HCT116 (cell line): Measurements from ENCODE around the gene HUNK. TPM values are rescaled to one million over a fixed set of nuclear protein-coding genes. Genes with fewer than 3 reads are reported as not detected.

ENCODE experiments used
- ATAC-seq: fragments of 200-7000 bp; cut with Tn5 transposase; 2 replicates; pipeline ENCODE4 v1.9.1; 2020; ENCODE audit warnings: mild to moderate bottlenecking, moderate library complexity
- BruUV-seq: library from RNA; stranded (reverse); fragments of 400-500 nt; replicated peaks from 2 replicates; lab custom pipeline; 2021; lab: Mats Ljungman, UMichigan
- CTCF ChIA-PET: fragments of 300-600 bp; sonication (Branson Sonifier 250); formaldehyde crosslinking; loops from one replicate; lab custom pipeline; 2021; ENCODE audit warnings: antibody characterized with exemption; lab: Charles Lee
- POLR2A ChIA-PET: fragments of 300-600, 350-600 bp; sonication (Branson Sonifier 250); formaldehyde crosslinking; loops from one replicate; lab custom pipeline; 2021; ENCODE audit warnings: antibody characterized with exemption; lab: Charles Lee
- RAD21 ChIA-PET, 2 experiments: fragments of 300-600 bp; sonication (Branson Sonifier 250); formaldehyde crosslinking; loops; one replicate each; lab custom pipeline; 2023; ENCODE audit warnings: low total read pairs in 2 of 2; ENCODE audit not compliant: uncharacterized antibody in 2 of 2, unreplicated experiment in 2 of 2, low non-redundant PET in 1 of 2; lab: Charles Lee
- DNase-seq: peaks from one replicate; pipeline ENCODE4 v3.0.0-alpha.2; 2010; ENCODE audit warnings: low read depth, low spot score
- H2AFZ ChIP-seq: fragments of 200-600 bp; shearing (Covaris generic), sonication (generic); 2 replicates; pipeline ENCODE4 v1.6.1; 2017; ENCODE audit warnings: low read depth, mixed run types, mixed read lengths, antibody characterized with exemption, low read length; ENCODE audit not compliant: poor library complexity, severe bottlenecking
- H3K27ac ChIP-seq: 2 replicates; pipeline ENCODE4 v1.5.1; 2012; ENCODE audit warnings: low read depth, low read length
- H3K27me3 ChIP-seq: fragments of 200-600 bp; sonication (generic); 2 replicates; pipeline ENCODE4 v1.6.1; 2016; ENCODE audit warnings: mixed run types, low read length, mixed read lengths; ENCODE audit not compliant: insufficient read depth
- H3K36me3 ChIP-seq, 2 experiments: fragments of 200-500 bp in 1 of 2; fragments of 200-600 bp in 1 of 2; sonication (Bioruptor generic) in 1 of 2; sonication (generic) in 1 of 2; 2 replicates each; pipeline versions ENCODE4 v1.5.1 to v1.6.1; 2014 to 2016; ENCODE audit warnings: low read length in 2 of 2, inconsistent platforms in 1 of 2, mixed read lengths in 1 of 2, mixed run types in 1 of 2; ENCODE audit not compliant: insufficient read depth in 2 of 2, control insufficient read depth in 1 of 2
- H3K4me1 ChIP-seq, 2 experiments: fragments of 200-600 bp in 1 of 2; sonication (generic) in 1 of 2; 2 replicates each; pipeline versions ENCODE4 v1.5.1 to v1.6.1; 2012 to 2017; ENCODE audit warnings: low read length in 2 of 2, inconsistent platforms in 1 of 2, mild to moderate bottlenecking in 1 of 2, mixed read lengths in 1 of 2, mixed run types in 1 of 2, moderate library complexity in 1 of 2; ENCODE audit not compliant: insufficient read depth in 2 of 2, control insufficient read depth in 1 of 2
- H3K4me2 ChIP-seq: fragments of 200-600 bp; sonication (generic); 2 replicates; pipeline ENCODE4 v1.6.1; 2017; ENCODE audit warnings: mixed run types, low read length, mixed read lengths
- H3K4me3 ChIP-seq, 2 experiments: fragments of 200-600 bp in 1 of 2; sonication (generic) in 1 of 2; replicated peaks in 1 of 2; 2 replicates each; pipeline ENCODE4 v1.5.1; 2011 to 2016; ENCODE audit warnings: low read length in 2 of 2, control low read depth in 1 of 2, low read depth in 1 of 2, mild to moderate bottlenecking in 1 of 2, mixed read lengths in 1 of 2, mixed run types in 1 of 2
- H3K79me2 ChIP-seq: fragments of 200-600 bp; sonication (generic); 2 replicates; pipeline ENCODE4 v1.6.1; 2017; ENCODE audit warnings: mild to moderate bottlenecking, mixed run types, low read length, moderate library complexity, mixed read lengths; ENCODE audit not compliant: insufficient read depth
- H3K9ac ChIP-seq: fragments of 200-600 bp; sonication (generic); 2 replicates; pipeline ENCODE4 v1.6.1; 2016; ENCODE audit warnings: low read length, mixed read lengths
- H3K9me2 ChIP-seq: fragments of 200-600 bp; sonication (generic), shearing (Covaris generic); 2 replicates; pipeline ENCODE4 v1.6.1; 2017; ENCODE audit warnings: mixed run types, mild to moderate bottlenecking, moderate library complexity; ENCODE audit not compliant: insufficient read depth
- H3K9me3 ChIP-seq, 2 experiments: fragments of 200-500 bp in 1 of 2; fragments of 200-600 bp in 1 of 2; sonication (Bioruptor generic) in 1 of 2; sonication (generic) in 1 of 2; 2 replicates each; pipeline ENCODE4 v1.6.1; 2014 to 2017; ENCODE audit warnings: low read length in 2 of 2, mixed read lengths in 2 of 2, inconsistent platforms in 1 of 2, low read depth in 1 of 2, mild to moderate bottlenecking in 1 of 2, mixed run types in 1 of 2, moderate library complexity in 1 of 2; ENCODE audit not compliant: control insufficient read depth in 1 of 2, insufficient read depth in 1 of 2
- H4K20me1 ChIP-seq: fragments of 200-600 bp; sonication (generic), shearing (Covaris generic); 2 replicates; pipeline ENCODE4 v1.6.1; 2017; ENCODE audit warnings: mixed run types, mild to moderate bottlenecking, moderate library complexity; ENCODE audit not compliant: insufficient read depth
- CBX3 ChIP-seq: IDR thresholded peaks from 2 replicates; pipeline ENCODE4 v1.6.1; 2012; ENCODE audit warnings: low read depth
- CEBPB ChIP-seq: IDR thresholded peaks from 2 replicates; pipeline ENCODE4 v1.6.1; 2012; ENCODE audit warnings: low read depth
- EGR1 ChIP-seq: IDR thresholded peaks from 2 replicates; pipeline ENCODE4 v1.6.1; 2012; ENCODE audit warnings: low read depth
- ELF1 ChIP-seq: IDR thresholded peaks from 2 replicates; pipeline ENCODE4 v1.6.1; 2012; ENCODE audit warnings: low read depth, borderline replicate concordance
- EZH2 ChIP-seq: fragments of 200-600 bp; sonication (generic); IDR thresholded peaks from 2 replicates; pipeline ENCODE4 v1.6.1; 2017; ENCODE audit warnings: antibody characterized with exemption, mixed run types
- EZH2phosphoT487 ChIP-seq: fragments of 200-600 bp; IDR thresholded peaks from 2 replicates; pipeline ENCODE4 v1.6.1; 2018; ENCODE audit warnings: antibody characterized with exemption, borderline replicate concordance
- JUND ChIP-seq: IDR thresholded peaks from 2 replicates; pipeline ENCODE4 v1.6.1; 2012
- POLR2AphosphoS5 ChIP-seq: IDR thresholded peaks from 2 replicates; pipeline ENCODE4 v1.6.1; 2011; ENCODE audit warnings: mild to moderate bottlenecking, low read depth, low read length, moderate library complexity
- RAD21 ChIP-seq: IDR thresholded peaks from 2 replicates; pipeline ENCODE4 v1.6.1; 2012; ENCODE audit warnings: low read depth, mild to moderate bottlenecking
- REST ChIP-seq: IDR thresholded peaks from 2 replicates; pipeline ENCODE4 v1.6.1; 2012; ENCODE audit warnings: low read depth
- SP1 ChIP-seq: IDR thresholded peaks from 2 replicates; pipeline ENCODE4 v1.6.1; 2012; ENCODE audit warnings: low read depth
- TCF7L2 ChIP-seq: IDR thresholded peaks from 2 replicates; pipeline ENCODE4 v1.7.0; 2011; ENCODE audit warnings: borderline replicate concordance, inconsistent platforms; ENCODE audit not compliant: insufficient read depth, insufficient read length; ENCODE audit errors: extremely low read depth
- ZFX ChIP-seq: fragments of 450-650 bp; IDR thresholded peaks from 2 replicates; pipeline ENCODE4 v1.6.1; 2017
- intact Hi-C: fragments of 100-400 bp; cut with micrococcal nuclease; formaldehyde crosslinking; loops from 2 replicates; pipeline ENCODE4 v1.10.0; 2022
- total RNA-seq: library from RNA; stranded (reverse); gene quantifications from one replicate; pipeline ENCODE4 v1.2.1, GENCODE V29; 2021; ENCODE audit not compliant: unreplicated experiment
- TF ChIP-seq, protein P1 (sequence below): IDR thresholded peaks from 2 replicates; pipeline ENCODE4 v1.6.1; 2011; ENCODE audit warnings: mild to moderate bottlenecking, low read length, moderate library complexity; ENCODE audit not compliant: insufficient replicate concordance; ENCODE audit errors: extremely low read depth
- TF ChIP-seq, protein P2 (sequence below): IDR thresholded peaks from 2 replicates; pipeline ENCODE4 v1.6.1; 2012
- TF ChIP-seq, protein P3 (sequence below), 3 experiments: fragments of 200-600 bp in 1 of 3; sonication (generic) in 1 of 3; IDR thresholded peaks in 2 of 3; conservative IDR thresholded peaks in 1 of 3; 2 replicates each; pipeline ENCODE4 v1.5.1; 2012 to 2017; ENCODE audit warnings: low read depth in 2 of 3, low read length in 2 of 3, antibody characterized with exemption in 1 of 3, borderline replicate concordance in 1 of 3, control low read depth in 1 of 3, mild to moderate bottlenecking in 1 of 3, mixed read lengths in 1 of 3, mixed run types in 1 of 3, moderate library complexity in 1 of 3; ENCODE audit not compliant: insufficient read depth in 1 of 3

HUNK gene
- total RNA-seq, 1 experiment from 2014 or later = not detected

DNA sequence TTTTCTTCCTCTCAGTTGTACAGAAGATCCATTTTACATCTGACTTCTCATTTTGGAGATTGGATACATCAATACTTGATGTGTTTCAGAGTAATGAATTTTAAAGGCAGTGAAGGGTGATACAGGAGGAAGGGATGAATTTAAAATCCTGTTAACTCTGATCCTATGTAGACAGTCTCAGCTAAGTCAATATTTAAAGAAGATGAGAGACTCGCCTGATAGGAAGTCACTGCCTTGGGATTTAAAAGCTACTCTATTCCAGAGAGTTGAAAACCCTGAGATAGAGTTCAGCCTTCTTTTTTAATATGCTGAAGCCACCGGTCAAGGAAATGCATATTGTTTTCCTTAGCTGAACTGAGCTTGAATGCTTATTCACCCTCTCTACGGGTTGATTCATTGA is 42.7 kb downstream of the HUNK start:
- ChIA-PET RAD21 (no interaction called here), POLR2A (no interaction called here)

More for the DNA sequence above, 42.7 kb downstream of the HUNK start:
- Histone ChIP-seq H3K79me2 (no peaks in the 10 kb centered on the region), H3K4me3 (no peak overlapping the region), H3K9ac (no peak overlapping the region), H3K27ac (no peak overlapping the region), H3K9me3 (no peaks in the 10 kb centered on the region), H3K27me3 (peaks cover 21% of the 10 kb centered on the region), H3K4me1 (no peaks in the 10 kb centered on the region), H3K9me2 (no peaks in the 10 kb centered on the region), H3K36me3 (no peaks in the 10 kb centered on the region), H4K20me1 (no peaks in the 10 kb centered on the region), H3K4me2 (no peak overlapping the region), H2AFZ (no peak overlapping the region)
- CTCF ChIA-PET = no interaction called here
- TF ChIP-seq ZFX (no peak), EZH2 (no peak), TCF7L2 (no peak), ELF1 (no peak), CBX3 (no peak), REST (no peak), CEBPB (no peak), JUND (no peak), POLR2AphosphoS5 (no peak), EZH2phosphoT487 (no peak), SP1 (no peak), RAD21 (no peak), EGR1 (no peak)
- TF ChIP-seq, protein P1, sequence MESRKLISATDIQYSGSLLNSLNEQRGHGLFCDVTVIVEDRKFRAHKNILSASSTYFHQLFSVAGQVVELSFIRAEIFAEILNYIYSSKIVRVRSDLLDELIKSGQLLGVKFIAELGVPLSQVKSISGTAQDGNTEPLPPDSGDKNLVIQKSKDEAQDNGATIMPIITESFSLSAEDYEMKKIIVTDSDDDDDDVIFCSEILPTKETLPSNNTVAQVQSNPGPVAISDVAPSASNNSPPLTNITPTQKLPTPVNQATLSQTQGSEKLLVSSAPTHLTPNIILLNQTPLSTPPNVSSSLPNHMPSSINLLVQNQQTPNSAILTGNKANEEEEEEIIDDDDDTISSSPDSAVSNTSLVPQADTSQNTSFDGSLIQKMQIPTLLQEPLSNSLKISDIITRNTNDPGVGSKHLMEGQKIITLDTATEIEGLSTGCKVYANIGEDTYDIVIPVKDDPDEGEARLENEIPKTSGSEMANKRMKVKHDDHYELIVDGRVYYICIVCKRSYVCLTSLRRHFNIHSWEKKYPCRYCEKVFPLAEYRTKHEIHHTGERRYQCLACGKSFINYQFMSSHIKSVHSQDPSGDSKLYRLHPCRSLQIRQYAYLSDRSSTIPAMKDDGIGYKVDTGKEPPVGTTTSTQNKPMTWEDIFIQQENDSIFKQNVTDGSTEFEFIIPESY = no peak
- TF ChIP-seq, protein P2, sequence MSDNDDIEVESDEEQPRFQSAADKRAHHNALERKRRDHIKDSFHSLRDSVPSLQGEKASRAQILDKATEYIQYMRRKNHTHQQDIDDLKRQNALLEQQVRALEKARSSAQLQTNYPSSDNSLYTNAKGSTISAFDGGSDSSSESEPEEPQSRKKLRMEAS = no peak
- TF ChIP-seq, protein P3, sequence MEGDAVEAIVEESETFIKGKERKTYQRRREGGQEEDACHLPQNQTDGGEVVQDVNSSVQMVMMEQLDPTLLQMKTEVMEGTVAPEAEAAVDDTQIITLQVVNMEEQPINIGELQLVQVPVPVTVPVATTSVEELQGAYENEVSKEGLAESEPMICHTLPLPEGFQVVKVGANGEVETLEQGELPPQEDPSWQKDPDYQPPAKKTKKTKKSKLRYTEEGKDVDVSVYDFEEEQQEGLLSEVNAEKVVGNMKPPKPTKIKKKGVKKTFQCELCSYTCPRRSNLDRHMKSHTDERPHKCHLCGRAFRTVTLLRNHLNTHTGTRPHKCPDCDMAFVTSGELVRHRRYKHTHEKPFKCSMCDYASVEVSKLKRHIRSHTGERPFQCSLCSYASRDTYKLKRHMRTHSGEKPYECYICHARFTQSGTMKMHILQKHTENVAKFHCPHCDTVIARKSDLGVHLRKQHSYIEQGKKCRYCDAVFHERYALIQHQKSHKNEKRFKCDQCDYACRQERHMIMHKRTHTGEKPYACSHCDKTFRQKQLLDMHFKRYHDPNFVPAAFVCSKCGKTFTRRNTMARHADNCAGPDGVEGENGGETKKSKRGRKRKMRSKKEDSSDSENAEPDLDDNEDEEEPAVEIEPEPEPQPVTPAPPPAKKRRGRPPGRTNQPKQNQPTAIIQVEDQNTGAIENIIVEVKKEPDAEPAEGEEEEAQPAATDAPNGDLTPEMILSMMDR (IDR thresholded peaks at IDR 0.05 in 2 of 3, conservative IDR thresholded peaks at IDR 0.05 in 1 of 3; ENCODE audit: borderline replicate concordance in 1 of 3, insufficient read depth in 1 of 3, low read depth in 2 of 3, low read length in 2 of 3) = no peak
- no peak for DNase-seq
- no peak for ATAC-seq
- intact Hi-C loops = no loop called here
- BruUV-seq = no TSS peak
